ENCODE results near the gene ISG15. TPM values are rescaled to one million over a fixed set of nuclear protein-coding genes. Genes with fewer than 3 reads are reported as not detected.

Gene ISG15
- total RNA-seq, 1 experiment from 2014 or later: 140 TPM

GRCh38 chr1:1059494-1060280 is 46.4 kb downstream of the ISG15 start:
- H3K9ac ChIP-seq (ENCODE audit: low read length): peak overlapping the region; percentile 64
- H3K36me3 ChIP-seq (ENCODE audit: control insufficient read depth in 1 of 2, insufficient read depth in 2 of 2, low read length in 2 of 2): peaks cover 0 to 3% of the 10 kb centered on the region in 2 experiments; a peak in 1 of 4 replicates
- TSS peak; percentile 68 for BruUV-seq (replicated peaks)
- H4K20me1 ChIP-seq (ENCODE audit: insufficient read depth): no peaks in the 10 kb centered on the region
- intact Hi-C loops (cut with micrococcal nuclease): loop anchor here (5.0 kb wide), 2 partner anchors 42 to 77 kb away; partner anchors contain the start of gene PERM1
- H3K4me1 ChIP-seq (ENCODE audit: control insufficient read depth in 1 of 2, insufficient read depth in 2 of 2, low read length in 2 of 2): peaks cover 33 to 66% of the 10 kb centered on the region in 2 experiments
- H3K9me3 ChIP-seq (ENCODE audit: control insufficient read depth in 1 of 2, insufficient read depth in 1 of 2, low read depth in 1 of 2, low read length in 2 of 2): no peaks in the 10 kb centered on the region
- POLR2A ChIA-PET: interaction anchor here (1.1 to 1.2 kb wide), 4 partner anchors 39 to 53 kb away, joined by 3 to 4 read pairs (median 4); partner anchors contain the start of gene ISG15
- H3K27ac ChIP-seq (ENCODE audit: low read depth, low read length): peak overlapping the region; percentile 69; the same call in 1 of the 2 replicates
- ATAC-seq: peak; percentile 69
- RAD21 ChIA-PET (ENCODE audit: low non-redundant PET in 1 of 2, low total read pairs in 2 of 2, uncharacterized antibody in 2 of 2, unreplicated experiment in 2 of 2): no interaction called here
- H3K4me3 ChIP-seq (replicated peaks in 1 of 2; ENCODE audit: low read depth in 1 of 2, low read length in 2 of 2): peak overlapping the region; percentile 69 to 71
- TF ChIP-seq POLR2A (IDR thresholded peaks at IDR 0.05; ENCODE audit: borderline replicate concordance, extremely low read depth, insufficient read depth, insufficient read length): peak; percentile 56
- peak; percentile 77 for TF ChIP-seq POLR2AphosphoS5 (IDR thresholded peaks at IDR 0.05; ENCODE audit: low read depth, low read length)
- TF ChIP-seq ZFX (IDR thresholded peaks at IDR 0.05): peak; percentile 36; the same call in 1 of the 2 replicates
- TF ChIP-seq EGR1 (IDR thresholded peaks at IDR 0.05; ENCODE audit: low read depth): no peak
- peak overlapping the region; percentile 98 for H3K4me2 ChIP-seq (ENCODE audit: low read length)
- no peaks in the 10 kb centered on the region for H3K79me2 ChIP-seq (ENCODE audit: insufficient read depth, low read length)
- no peaks in the 10 kb centered on the region for H3K9me2 ChIP-seq (ENCODE audit: insufficient read depth)
- DNase-seq (ENCODE audit: low read depth, low spot score): no peak
- no peaks in the 10 kb centered on the region for H3K27me3 ChIP-seq (ENCODE audit: insufficient read depth, low read length)
- CTCF ChIA-PET: interaction anchor here (1.2 to 1.8 kb wide), 4 partner anchors 14 to 52 kb away, joined by 3 to 5 read pairs (median 4); partner anchors contain the start of gene RNF223
- no peak overlapping the region for H2AFZ ChIP-seq (ENCODE audit: low read depth, low read length, poor library complexity, severe bottlenecking)

GRCh38 chr1:1060281-1061000 is 47.1 kb downstream of the ISG15 start:
- H4K20me1 ChIP-seq (ENCODE audit: insufficient read depth): no peaks in the 10 kb centered on the region
- DNase-seq (ENCODE audit: low read depth, low spot score) (no peak), ATAC-seq (no peak)
- H3K27ac ChIP-seq (ENCODE audit: low read depth, low read length): no peak overlapping the region; the same call in 1 of the 2 replicates
- POLR2A ChIA-PET: interaction anchor here (0.6 kb wide), 1 partner anchor 14 kb away, joined by 3 read pairs; the partner anchor contains the start of gene RNF223
- BruUV-seq (replicated peaks): no TSS peak
- H3K9me2 ChIP-seq (ENCODE audit: insufficient read depth): no peaks in the 10 kb centered on the region
- H3K4me3 ChIP-seq (replicated peaks in 1 of 2; ENCODE audit: low read depth in 1 of 2, low read length in 2 of 2): peak overlapping the region; percentile 69 to 71
- intact Hi-C loops (cut with micrococcal nuclease): loop anchor here (5.0 kb wide), 2 partner anchors 43 to 78 kb away; partner anchors contain the start of gene PERM1
- peak overlapping the region; percentile 98 for H3K4me2 ChIP-seq (ENCODE audit: low read length)
- no peaks in the 10 kb centered on the region for H3K27me3 ChIP-seq (ENCODE audit: insufficient read depth, low read length)
- H3K36me3 ChIP-seq (ENCODE audit: control insufficient read depth in 1 of 2, insufficient read depth in 2 of 2, low read length in 2 of 2): no peaks in the 10 kb centered on the region
- H3K9ac ChIP-seq (ENCODE audit: low read length): peak overlapping the region; percentile 64
- RAD21 ChIA-PET (ENCODE audit: low non-redundant PET in 1 of 2, low total read pairs in 2 of 2, uncharacterized antibody in 2 of 2, unreplicated experiment in 2 of 2): no interaction called here
- peaks cover 33 to 68% of the 10 kb centered on the region in 2 experiments for H3K4me1 ChIP-seq (ENCODE audit: control insufficient read depth in 1 of 2, insufficient read depth in 2 of 2, low read length in 2 of 2)
- H2AFZ ChIP-seq (ENCODE audit: low read depth, low read length, poor library complexity, severe bottlenecking): no peak overlapping the region
- H3K79me2 ChIP-seq (ENCODE audit: insufficient read depth, low read length): no peaks in the 10 kb centered on the region
- H3K9me3 ChIP-seq (ENCODE audit: control insufficient read depth in 1 of 2, insufficient read depth in 1 of 2, low read depth in 1 of 2, low read length in 2 of 2): no peaks in the 10 kb centered on the region
- CTCF ChIA-PET: no interaction called here
- no peak for TF ChIP-seq POLR2A (IDR thresholded peaks at IDR 0.05; ENCODE audit: borderline replicate concordance, extremely low read depth, insufficient read depth, insufficient read length)
- no peak for TF ChIP-seq EZH2phosphoT487 (IDR thresholded peaks at IDR 0.05; ENCODE audit: borderline replicate concordance)
- no peak for TF ChIP-seq JUND (IDR thresholded peaks at IDR 0.05)
- no peak for TF ChIP-seq MAX (IDR thresholded peaks at IDR 0.05)
- no peak for TF ChIP-seq CTCF (IDR thresholded peaks at IDR 0.05 in 2 of 3, conservative IDR thresholded peaks at IDR 0.05 in 1 of 3; ENCODE audit: borderline replicate concordance in 1 of 3, insufficient read depth in 1 of 3, low read depth in 2 of 3, low read length in 2 of 3)
- no peak for TF ChIP-seq EGR1 (IDR thresholded peaks at IDR 0.05; ENCODE audit: low read depth)
- no peak for TF ChIP-seq ZBTB33 (IDR thresholded peaks at IDR 0.05; ENCODE audit: extremely low read depth, insufficient replicate concordance, low read length)
- no peak for TF ChIP-seq CEBPB (IDR thresholded peaks at IDR 0.05; ENCODE audit: low read depth)
- TF ChIP-seq SRF (IDR thresholded peaks at IDR 0.05; ENCODE audit: low read depth): no peak
- no peak for TF ChIP-seq CBX3 (IDR thresholded peaks at IDR 0.05; ENCODE audit: low read depth)
- no peak for TF ChIP-seq TCF7L2 (IDR thresholded peaks at IDR 0.05; ENCODE audit: borderline replicate concordance, extremely low read depth, insufficient read depth, insufficient read length)
